H1 (cell line): ENCODE results near the gene RAVER2.

Experiments
- CEBPB ChIP-seq: IDR thresholded peaks from 2 replicates; pipeline ENCODE4 v1.6.1; 2012; ENCODE audit warnings: low read depth, low read length
- EP300 ChIP-seq, 2 experiments: IDR thresholded peaks; 1 replicate in 1 of 2; 2 replicates in 1 of 2; pipeline ENCODE4 v1.6.1; 2011 to 2012; ENCODE audit warnings: low read depth in 2 of 2, low read length in 2 of 2, mild to moderate bottlenecking in 2 of 2, borderline replicate concordance in 1 of 2, inconsistent platforms in 1 of 2, moderate library complexity in 1 of 2
- EZH2 ChIP-seq: fragments of 200-600 bp; sonication (generic); IDR thresholded peaks from 2 replicates; pipeline ENCODE4 v1.7.1; 2012; ENCODE audit warnings: low read depth, mild to moderate bottlenecking, moderate library complexity, low read length, inconsistent platforms; ENCODE audit not compliant: severe bottlenecking
- GABPA ChIP-seq: IDR thresholded peaks from 2 replicates; pipeline ENCODE4 v1.6.1; 2011; ENCODE audit warnings: mild to moderate bottlenecking, low read length, moderate library complexity, borderline replicate concordance; ENCODE audit not compliant: insufficient read depth
- POLR2A ChIP-seq, 2 experiments: IDR thresholded peaks; 1 replicate in 1 of 2; 2 replicates in 1 of 2; pipeline ENCODE4 v1.6.1; 2011; ENCODE audit warnings: low read depth in 2 of 2, low read length in 2 of 2, mild to moderate bottlenecking in 2 of 2; ENCODE audit errors: control extremely low read depth in 1 of 2
- POLR2AphosphoS5 ChIP-seq: IDR thresholded peaks from 2 replicates; pipeline ENCODE4 v1.6.1; 2011; ENCODE audit warnings: low read depth, low read length
- SP1 ChIP-seq: IDR thresholded peaks from 2 replicates; pipeline ENCODE4 v1.6.1; 2011; ENCODE audit warnings: low read depth, low read length
- SP4 ChIP-seq: IDR thresholded peaks from 2 replicates; pipeline ENCODE4 v1.6.1; 2012; ENCODE audit warnings: low read length, inconsistent platforms
- SUZ12 ChIP-seq: fragments of 200-600 bp; sonication (generic); IDR thresholded peaks from 2 replicates; pipeline ENCODE4 v1.6.1; 2012; ENCODE audit warnings: mild to moderate bottlenecking, inconsistent platforms, low read length, moderate library complexity, mixed read lengths
- YY1 ChIP-seq: IDR thresholded peaks from 2 replicates; pipeline ENCODE4 v1.6.1; 2011; ENCODE audit warnings: low read depth, mild to moderate bottlenecking, low read length
- TF ChIP-seq, protein P1 (sequence below), 3 experiments: IDR thresholded peaks; 1 replicate in 2 of 3; 2 replicates in 1 of 3; pipeline versions ENCODE4 v1.5.1 to v1.6.1; 2011; ENCODE audit warnings: low read length in 3 of 3, mild to moderate bottlenecking in 3 of 3, inconsistent platforms in 2 of 3, low read depth in 1 of 3, moderate library complexity in 1 of 3; ENCODE audit not compliant: insufficient read depth in 1 of 3; ENCODE audit errors: control extremely low read depth in 1 of 3
- TF ChIP-seq, protein P2 (sequence below): IDR thresholded peaks from 2 replicates; pipeline ENCODE4 v1.6.1; 2011; ENCODE audit warnings: low read depth, mild to moderate bottlenecking, low read length; ENCODE audit not compliant: insufficient read depth
- TF ChIP-seq, protein P3 (sequence below): IDR thresholded peaks from 2 replicates; pipeline ENCODE4 v1.6.1; 2012; ENCODE audit warnings: inconsistent platforms

DNA sequence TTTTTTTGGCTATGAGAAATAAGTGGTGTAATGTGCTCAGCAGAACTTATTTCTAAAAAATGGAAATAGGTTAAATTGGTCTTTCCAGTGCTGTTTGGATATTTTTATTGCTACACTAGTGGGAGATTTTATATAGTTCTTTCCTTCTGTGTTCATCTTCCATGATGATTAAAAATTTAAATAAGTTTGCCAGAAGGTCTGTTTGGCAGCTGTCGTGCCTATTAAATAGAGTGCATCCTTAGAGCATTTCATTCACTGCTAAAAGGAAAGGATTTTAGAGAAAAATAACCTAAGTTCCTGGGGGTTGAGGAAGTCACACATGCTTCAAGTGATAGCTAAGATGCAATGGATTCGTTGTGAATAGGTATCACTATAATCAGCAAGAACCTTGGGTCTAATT is 29.7 kb upstream of the RAVER2 start:
- no peak for TF ChIP-seq EP300 (IDR thresholded peaks at IDR 0.05; ENCODE audit: borderline replicate concordance in 1 of 2, low read depth in 2 of 2, low read length in 2 of 2)
- no peak for TF ChIP-seq POLR2AphosphoS5
- no peak for TF ChIP-seq POLR2A (IDR thresholded peaks at IDR 0.05; ENCODE audit: control extremely low read depth in 1 of 2, low read depth in 2 of 2, low read length in 2 of 2)
- no peak for TF ChIP-seq GABPA
- TF ChIP-seq SP1, result no peak
- TF ChIP-seq, protein P1, sequence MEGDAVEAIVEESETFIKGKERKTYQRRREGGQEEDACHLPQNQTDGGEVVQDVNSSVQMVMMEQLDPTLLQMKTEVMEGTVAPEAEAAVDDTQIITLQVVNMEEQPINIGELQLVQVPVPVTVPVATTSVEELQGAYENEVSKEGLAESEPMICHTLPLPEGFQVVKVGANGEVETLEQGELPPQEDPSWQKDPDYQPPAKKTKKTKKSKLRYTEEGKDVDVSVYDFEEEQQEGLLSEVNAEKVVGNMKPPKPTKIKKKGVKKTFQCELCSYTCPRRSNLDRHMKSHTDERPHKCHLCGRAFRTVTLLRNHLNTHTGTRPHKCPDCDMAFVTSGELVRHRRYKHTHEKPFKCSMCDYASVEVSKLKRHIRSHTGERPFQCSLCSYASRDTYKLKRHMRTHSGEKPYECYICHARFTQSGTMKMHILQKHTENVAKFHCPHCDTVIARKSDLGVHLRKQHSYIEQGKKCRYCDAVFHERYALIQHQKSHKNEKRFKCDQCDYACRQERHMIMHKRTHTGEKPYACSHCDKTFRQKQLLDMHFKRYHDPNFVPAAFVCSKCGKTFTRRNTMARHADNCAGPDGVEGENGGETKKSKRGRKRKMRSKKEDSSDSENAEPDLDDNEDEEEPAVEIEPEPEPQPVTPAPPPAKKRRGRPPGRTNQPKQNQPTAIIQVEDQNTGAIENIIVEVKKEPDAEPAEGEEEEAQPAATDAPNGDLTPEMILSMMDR (IDR thresholded peaks at IDR 0.05; ENCODE audit: control extremely low read depth in 1 of 3, insufficient read depth in 1 of 3, low read depth in 1 of 3, low read length in 3 of 3), result no peak
- TF ChIP-seq CEBPB, result no peak
- TF ChIP-seq YY1, result no peak
- no peak for TF ChIP-seq SP4
- TF ChIP-seq, protein P2, sequence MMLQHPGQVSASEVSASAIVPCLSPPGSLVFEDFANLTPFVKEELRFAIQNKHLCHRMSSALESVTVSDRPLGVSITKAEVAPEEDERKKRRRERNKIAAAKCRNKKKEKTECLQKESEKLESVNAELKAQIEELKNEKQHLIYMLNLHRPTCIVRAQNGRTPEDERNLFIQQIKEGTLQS, result no peak
- no peak for TF ChIP-seq SUZ12
- TF ChIP-seq, protein P3, sequence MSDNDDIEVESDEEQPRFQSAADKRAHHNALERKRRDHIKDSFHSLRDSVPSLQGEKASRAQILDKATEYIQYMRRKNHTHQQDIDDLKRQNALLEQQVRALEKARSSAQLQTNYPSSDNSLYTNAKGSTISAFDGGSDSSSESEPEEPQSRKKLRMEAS, result no peak
- TF ChIP-seq EZH2, result no peak
